IMR-90 (cell line): ENCODE results near the gene LMOD1. TPM values are rescaled to one million over a fixed set of nuclear protein-coding genes. Genes with fewer than 3 reads are reported as not detected.

Experiments
- ATAC-seq: fragments of 200-7000 bp; cut with Tn5 transposase; 2 replicates; pipeline ENCODE4 v1.9.1; 2020; ENCODE audit warnings: low read depth, mild to moderate bottlenecking, moderate library complexity
- BruUV-seq: library from RNA; stranded (reverse); fragments of 400-500 nt; replicated peaks from 2 replicates; lab custom pipeline; 2021; lab: Mats Ljungman, UMichigan
- CTCF ChIA-PET: fragments of 300-600 bp; formaldehyde crosslinking; extraction: SDS; loops from one replicate; lab custom pipeline; 2021; ENCODE audit warnings: antibody characterized with exemption; lab: Yijun Ruan, JAX
- POLR2A ChIA-PET: fragments of 300-600 bp; sonication (Branson Sonifier 250); formaldehyde crosslinking; loops from one replicate; lab custom pipeline; 2022; ENCODE audit warnings: antibody characterized with exemption; ENCODE audit not compliant: unreplicated experiment; lab: Charles Lee
- DNase-seq: peaks from one replicate; pipeline ENCODE4 v3.0.0; 2013
- H2AFZ ChIP-seq: replicated peaks from 2 replicates; pipeline ENCODE3; 2013; ENCODE audit warnings: low read length, mild to moderate bottlenecking; ENCODE audit not compliant: poor library complexity
- H2AK5ac ChIP-seq: 2 replicates; pipeline ENCODE4 v1.6.1; 2013; ENCODE audit warnings: low read depth, low read length, inconsistent platforms
- H2AK9ac ChIP-seq: replicated peaks from 2 replicates; pipeline ENCODE3; 2013; ENCODE audit warnings: mild to moderate bottlenecking, low read depth, low read length, moderate library complexity; ENCODE audit not compliant: poor library complexity
- H2BK120ac ChIP-seq: 2 replicates; pipeline ENCODE4 v1.6.1; 2013; ENCODE audit warnings: low read depth, low read length, inconsistent platforms
- H2BK15ac ChIP-seq: 3 replicates; pipeline ENCODE4 v1.6.1; 2013; ENCODE audit warnings: low read depth, low read length, inconsistent platforms
- H2BK20ac ChIP-seq: 2 replicates; pipeline ENCODE4 v1.6.1; 2013; ENCODE audit warnings: low read depth, mild to moderate bottlenecking, inconsistent platforms, low read length, moderate library complexity
- H2BK5ac ChIP-seq: 2 replicates; pipeline ENCODE4 v1.6.1; 2013; ENCODE audit warnings: mild to moderate bottlenecking, low read depth, low read length, inconsistent platforms; ENCODE audit not compliant: poor library complexity, severe bottlenecking
- H3K14ac ChIP-seq: replicated peaks from 2 replicates; pipeline ENCODE4 v1.6.1; 2013; ENCODE audit warnings: low read depth, low read length, inconsistent platforms
- H3K18ac ChIP-seq: 2 replicates; pipeline ENCODE4 v1.6.1; 2013; ENCODE audit warnings: low read depth, low read length, control low read depth
- H3K23ac ChIP-seq: 2 replicates; pipeline ENCODE4 v1.6.1; 2013; ENCODE audit warnings: low read depth, low read length, inconsistent platforms
- H3K27ac ChIP-seq: 2 replicates; pipeline ENCODE4 v1.5.1; 2013; ENCODE audit warnings: mild to moderate bottlenecking, control low read depth, low read length; ENCODE audit not compliant: insufficient read depth
- H3K27me3 ChIP-seq: 2 replicates; pipeline ENCODE4 v1.6.1; 2013; ENCODE audit warnings: low read length; ENCODE audit not compliant: control insufficient read depth, insufficient read depth
- H3K36me3 ChIP-seq: 2 replicates; pipeline ENCODE4 v1.6.1; 2013; ENCODE audit warnings: low read length, mixed read lengths; ENCODE audit not compliant: control insufficient read depth, insufficient read depth
- H3K4ac ChIP-seq: 2 replicates; pipeline ENCODE4 v1.6.1; 2013; ENCODE audit warnings: low read depth, low read length, inconsistent platforms
- H3K4me1 ChIP-seq: 2 replicates; pipeline ENCODE4 v1.6.1; 2013; ENCODE audit warnings: low read length, mixed read lengths; ENCODE audit not compliant: control insufficient read depth, insufficient read depth
- H3K4me2 ChIP-seq: 2 replicates; pipeline ENCODE4 v1.6.1; 2013; ENCODE audit warnings: low read depth, mild to moderate bottlenecking, control low read depth, low read length, moderate library complexity
- H3K4me3 ChIP-seq: 2 replicates; pipeline ENCODE4 v1.5.1; 2013; ENCODE audit warnings: low read depth, mild to moderate bottlenecking, control low read depth, low read length, moderate library complexity; ENCODE audit not compliant: insufficient read depth
- H3K56ac ChIP-seq: 2 replicates; pipeline ENCODE4 v1.6.1; 2013; ENCODE audit warnings: low read length, inconsistent platforms; ENCODE audit not compliant: insufficient read depth; ENCODE audit errors: extremely low read depth
- H3K79me1 ChIP-seq, 2 experiments: 2 replicates each; pipeline ENCODE4 v1.6.1; 2013; ENCODE audit warnings: low read length in 2 of 2, inconsistent platforms in 1 of 2, low read depth in 1 of 2
- H3K9ac ChIP-seq: 2 replicates; pipeline ENCODE4 v1.6.1; 2013; ENCODE audit warnings: low read depth, low read length, control low read depth
- H3K9me1 ChIP-seq: 2 replicates; pipeline ENCODE4 v1.6.1; 2013; ENCODE audit warnings: low read length, inconsistent platforms; ENCODE audit not compliant: insufficient read depth
- H3K9me3 ChIP-seq: 2 replicates; pipeline ENCODE4 v1.6.1; 2013; ENCODE audit warnings: low read length; ENCODE audit not compliant: control insufficient read depth, insufficient read depth
- H4K20me1 ChIP-seq: 2 replicates; pipeline ENCODE4 v1.6.1; 2013; ENCODE audit warnings: low read length, inconsistent platforms; ENCODE audit not compliant: insufficient read depth
- H4K5ac ChIP-seq: 2 replicates; pipeline ENCODE4 v1.6.1; 2013; ENCODE audit warnings: mild to moderate bottlenecking, low read depth, low read length, control low read depth
- H4K8ac ChIP-seq, 2 experiments: 2 replicates each; pipeline ENCODE4 v1.6.1; 2013; ENCODE audit warnings: low read depth in 2 of 2, low read length in 2 of 2, control low read depth in 1 of 2, inconsistent platforms in 1 of 2
- H4K91ac ChIP-seq: 2 replicates; pipeline ENCODE4 v1.6.1; 2013; ENCODE audit warnings: low read depth, low read length, inconsistent platforms; ENCODE audit not compliant: insufficient read depth
- FOS ChIP-seq: fragments of 150-350 bp; IDR thresholded peaks from 2 replicates; pipeline ENCODE4 v1.6.1; 2016; ENCODE audit warnings: low read depth, low read length
- WGBS, 2 experiments: methylation state at CpG; one replicate each; pipeline versions ENCODE4 v1.1.5 to v1.1.7; 2013; ENCODE audit warnings: missing lambda C conversion rate in 2 of 2; ENCODE audit not compliant: insufficient read length in 1 of 2; ENCODE audit errors: extremely low coverage in 2 of 2; 5-methylcytosine and 5-hydroxymethylcytosine counted together
- dilution Hi-C: fragments of 300-500 bp; cut with HindIII; formaldehyde crosslinking; loops from one replicate; pipeline ENCODE4 v1.14.3; 2018; ENCODE audit warnings: low sequenced_read_pairs; ENCODE audit not compliant: unreplicated experiment
- in situ Hi-C: fragments of 300-500 bp; cut with MboI; formaldehyde crosslinking; loops from 3 replicates; pipeline ENCODE4 v1.14.3; 2019; ENCODE audit warnings: low sequenced_read_pairs, inconsistent platforms, mixed read lengths
- intact Hi-C: fragments of 100-400 bp; cut with micrococcal nuclease; formaldehyde crosslinking; loops from 2 replicates; pipeline ENCODE4 v1.10.0; 2022
- polyA plus RNA-seq, 3 experiments: library from polyadenylated mRNA; depleted of rRNA; stranded (reverse); fragments of >200 nt; gene quantifications; 2 replicates each; pipeline ENCODE4 v1.2.3, GENCODE V29; 2012; ENCODE audit warnings: low replicate concordance in 1 of 3
- total RNA-seq: library from RNA; depleted of rRNA; stranded (reverse); fragments of >200 nt; gene quantifications from 2 replicates; pipeline ENCODE4 v1.2.3, GENCODE V29; 2012

LMOD1 gene
- total and polyA plus RNA-seq, 2 of the 4 experiments (the other 2 are of a cell fraction) = 51.7 to 53.2 TPM

GRCh38 chr1:201939574-201939973, 6.8 kb downstream of the LMOD1 start:
- Histone ChIP-seq H3K4ac (peak overlapping the region; percentile 98), H3K36me3 (peaks cover 5% of the 10 kb centered on the region; the same call in 1 of the 2 replicates), H2BK15ac (peak overlapping the region; percentile 97; the same call in 2 of the 3 replicates), H3K27ac (peak overlapping the region; percentile 73; the same call in 1 of the 2 replicates), H3K18ac (peak overlapping the region; percentile 61), H2AFZ (peak overlapping the region; percentile 64), H3K56ac (no peak overlapping the region; the same call in 1 of the 2 replicates), H3K4me2 (peak overlapping the region; percentile 14), H2AK5ac (peak overlapping the region; percentile 60), H3K9ac (peak overlapping the region; percentile 42), H2AK9ac (no peak overlapping the region), H3K23ac (peak overlapping the region; percentile 96), H3K9me1 (peaks cover 32% of the 10 kb centered on the region), H3K4me1 (peaks cover 39% of the 10 kb centered on the region), H3K4me3 (no peak overlapping the region), H3K14ac (peak overlapping the region; percentile 80), H4K8ac (peak overlapping the region; percentile 2 to 91; a peak in 2 of 4 replicates), H4K5ac (peak overlapping the region; percentile 71), H2BK20ac (peak overlapping the region; percentile 71), H2BK5ac (peak overlapping the region; percentile 94), H4K20me1 (peaks cover 15% of the 10 kb centered on the region), H3K9me3 (no peaks in the 10 kb centered on the region; the same call in 1 of the 2 replicates), H3K27me3 (no peaks in the 10 kb centered on the region), H3K79me1 (peaks cover 32 to 74% of the 10 kb centered on the region in 2 experiments), H4K91ac (peak overlapping the region; percentile 48), H2BK120ac (peak overlapping the region; percentile 75)
- no peak; the same call in 1 of the 2 replicates for ATAC-seq
- 50% methylated on average over 4 of the region's 5 CpGs; no CpG with 5 or more reads in 1 of the 2 experiments for WGBS, 2 experiments
- intact Hi-C loops (no loop called here), dilution Hi-C loops (no loop called here), in situ Hi-C loops (no loop called here)
- DNase-seq = no peak
- TF ChIP-seq FOS = no peak
- CTCF ChIA-PET = no interaction called here
- POLR2A ChIA-PET = interaction anchor here (0.7 kb wide), 1 partner anchor 189 kb away, joined by 8 read pairs; no protein-coding TSS in a partner anchor
- no TSS peak for BruUV-seq
